ENCODE results near the gene CNFN.

DNA sequence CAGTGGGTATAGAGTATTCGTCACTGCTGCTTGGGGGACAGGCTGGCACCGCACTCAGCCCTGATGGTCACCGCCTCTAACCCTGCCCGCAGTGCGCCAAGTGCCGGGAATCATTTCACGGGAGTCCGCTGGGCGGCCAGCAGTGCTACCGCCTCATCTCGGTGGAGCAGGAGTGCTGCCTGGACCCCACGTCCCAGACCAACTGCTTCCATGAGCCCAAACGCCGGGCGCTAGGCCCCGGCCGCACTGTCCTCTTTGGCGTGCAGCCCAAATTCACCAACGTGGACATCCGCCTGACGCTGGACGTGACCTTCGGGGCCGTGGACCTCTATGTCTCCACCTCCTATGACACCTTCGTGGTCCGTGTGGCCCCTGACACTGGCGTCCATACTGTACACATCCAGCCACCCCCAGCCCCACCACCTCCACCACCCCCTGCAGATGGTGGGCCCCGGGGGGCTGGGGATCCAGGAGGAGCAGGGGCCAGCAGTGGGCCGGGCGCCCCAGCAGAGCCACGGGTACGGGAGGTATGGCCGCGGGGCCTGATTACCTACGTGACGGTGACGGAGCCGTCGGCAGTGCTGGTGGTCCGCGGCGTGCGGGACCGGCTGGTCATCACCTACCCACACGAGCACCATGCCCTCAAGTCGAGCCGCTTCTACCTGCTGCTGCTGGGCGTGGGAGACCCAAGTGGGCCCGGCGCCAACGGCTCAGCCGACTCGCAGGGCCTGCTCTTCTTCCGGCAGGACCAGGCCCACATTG, 14.5 kb downstream of the CNFN start:
- TF ChIP-seq TAF1 (IDR thresholded peaks at IDR 0.05; ENCODE audit: borderline replicate concordance, low read depth, low read length): no peak
- no peak for TF ChIP-seq POLR2A (IDR thresholded peaks at IDR 0.05; ENCODE audit: low read depth, low read length)

Measured in GM12892 (cell line).